Spleen (tissue), 11 donors: ENCODE results near the gene TMEM135. TPM values are rescaled to one million over a fixed set of nuclear protein-coding genes. Genes with fewer than 3 reads are reported as not detected.
A peak's percentile ranks its signal among the peaks of the same experiment; 100 is the strongest.

Source experiments
- DNase-seq: peaks from one replicate; pipeline ENCODE4 v3.0.0-alpha.2; 2020
- H3K27ac ChIP-seq, 8 donors: fragments of 200-600 bp; sonication (generic) in 7 of 8; 1 replicate in 4 of 8; 2 replicates in 4 of 8; pipeline versions ENCODE4 v1.5.0 to v1.8.0; 2016 to 2021; ENCODE audit warnings: inconsistent platforms in 4 of 8, mild to moderate bottlenecking in 4 of 8, moderate library complexity in 1 of 8
- H3K27me3 ChIP-seq, 7 donors: fragments of 200-600 bp; sonication (generic) in 6 of 7; replicated peaks in 1 of 7; 1 replicate in 4 of 7; 2 replicates in 3 of 7; pipeline versions ENCODE4 v1.5.0 to v1.8.0; 2016 to 2021; ENCODE audit warnings: inconsistent platforms in 3 of 7, mild to moderate bottlenecking in 1 of 7
- H3K36me3 ChIP-seq, 6 donors: fragments of 200-600 bp; sonication (generic) in 5 of 6; 1 replicate in 4 of 6; 2 replicates in 2 of 6; pipeline versions ENCODE4 v1.5.0 to v1.8.0; 2016 to 2021; ENCODE audit warnings: inconsistent platforms in 2 of 6
- H3K4me1 ChIP-seq, 6 donors: fragments of 200-600 bp; sonication (generic) in 5 of 6; 1 replicate in 3 of 6; 2 replicates in 3 of 6; pipeline versions ENCODE4 v1.5.0 to v1.8.0; 2016 to 2021; ENCODE audit warnings: inconsistent platforms in 3 of 6
- H3K4me3 ChIP-seq, 8 donors: fragments of 200-600 bp; sonication (generic) in 7 of 8; 1 replicate in 4 of 8; 2 replicates in 4 of 8; pipeline versions ENCODE4 v1.5.0 to v1.8.0; 2016 to 2021; ENCODE audit warnings: inconsistent platforms in 4 of 8, mild to moderate bottlenecking in 4 of 8, moderate library complexity in 2 of 8
- H3K9me3 ChIP-seq, 8 donors: fragments of 200-600 bp; sonication (generic) in 7 of 8; 1 replicate in 4 of 8; 2 replicates in 4 of 8; pipeline versions ENCODE4 v1.5.0 to v1.8.0; 2016 to 2021; ENCODE audit warnings: inconsistent platforms in 4 of 8
- POLR2A ChIP-seq, 3 donors: fragments of 450-650 bp; IDR thresholded peaks; one replicate each; pipeline ENCODE4 v1.5.1; 2017; ENCODE audit warnings: antibody characterized with exemption in 3 of 3, mild to moderate bottlenecking in 1 of 3
- POLR2AphosphoS5 ChIP-seq, 3 donors: sonication (generic); formaldehyde crosslinking; IDR thresholded peaks; one replicate each; pipeline ENCODE4 v1.5.1; 2017; ENCODE audit warnings: antibody characterized with exemption in 3 of 3
- WGBS, 5 donors: extraction: QIAGEN DNeasy Blood & Tissue Kit in 3 of 5; methylation state at CpG; one replicate each; pipeline versions ENCODE4 v1.1.5 to v1.1.7; 2013 to 2018; 5-methylcytosine and 5-hydroxymethylcytosine counted together
- intact Hi-C: fragments of 100-400 bp; cut with DNase I; formaldehyde crosslinking; loops from one replicate; pipeline ENCODE4 v1.15.0; 2023; ENCODE audit warnings: low total_unique reads
- polyA plus RNA-seq, 3 donors: library from polyadenylated mRNA; stranded (reverse); fragments of 200-250 nt; gene quantifications; one replicate each; pipeline ENCODE4 v1.2.1, GENCODE V29; 2013
- total RNA-seq, 7 donors: library from RNA; depleted of rRNA in 3 of 7; stranded (reverse); fragments of >200 nt in 3 of 7; fragmentation: NEBNext Ultra II Directional in 4 of 7; extraction: Animal tissue kit (Norgen Biotek cat#: 25700) in 4 of 7; gene quantifications; one replicate each; pipeline versions ENCODE4 v1.1.0 to v1.2.1, GENCODE V29; 2016 to 2021
- TF ChIP-seq, protein P1 (sequence below), 11 experiments: fragments of 200-600 bp in 7 of 11; fragments of 450-650 bp in 4 of 11; sonication (generic) in 4 of 11; IDR thresholded peaks in 8 of 11; conservative IDR thresholded peaks in 3 of 11; 1 replicate in 7 of 11; 2 replicates in 4 of 11; pipeline versions ENCODE4 v1.4.0 to v1.8.0; 2016 to 2021; ENCODE audit warnings: antibody characterized with exemption in 11 of 11, inconsistent platforms in 4 of 11, mild to moderate bottlenecking in 1 of 11
- donor health status: healthy with polysubstance abuse.
- donor health status: DM: no; HTN: no; CAD: no; lungs with moderate emphysema.
- donor health status: DM: no; HTN: no; CAD: no.
- donor health status: Bipolar disorder and iron deficiency.
- donor health status: healthy.
- donor health status: DM: no; HTN: no; CAD: no.
- donor health status: DM: yes; HTN: yes; CAD: no.

The TMEM135 gene
- total and polyA plus RNA-seq, 10 donors: 3.5 to 31.7 (median 20.7) TPM

DNA sequence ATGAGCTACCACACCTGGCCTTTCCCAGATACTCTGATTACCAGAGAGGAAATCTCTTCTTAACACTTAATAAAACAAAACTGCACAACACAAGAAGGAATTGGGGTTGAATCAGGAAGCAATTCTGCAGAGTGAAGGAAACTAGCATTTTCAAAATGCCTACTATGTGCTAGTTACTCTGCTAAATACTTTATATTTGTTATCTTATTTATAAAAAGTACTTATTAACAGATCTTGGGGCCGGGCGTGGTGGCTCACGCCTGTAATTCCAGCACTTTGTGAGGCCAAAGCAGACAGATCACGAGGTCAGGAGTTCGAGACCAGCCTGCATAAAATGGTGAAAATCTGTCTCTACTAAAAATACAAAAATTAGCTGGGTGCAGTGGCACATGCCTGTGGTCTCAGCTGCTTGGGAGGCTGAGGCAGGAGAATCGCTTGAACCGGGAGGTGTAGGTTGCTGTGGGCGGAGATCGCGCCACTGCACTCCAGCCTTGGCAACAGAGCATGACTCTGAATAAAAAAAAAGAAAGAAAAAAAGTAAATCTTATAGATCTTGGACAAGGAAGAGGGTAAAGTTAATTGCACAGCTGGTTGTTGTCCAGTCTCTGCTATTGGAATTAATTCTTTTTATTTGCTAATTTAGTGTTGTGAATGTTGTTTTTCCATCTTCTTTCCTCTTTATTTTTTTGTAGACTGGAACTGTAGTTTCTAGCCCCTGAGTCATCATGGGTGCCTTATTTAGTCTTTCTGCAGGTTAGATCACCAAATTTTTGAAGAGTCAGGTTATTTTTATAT is 22.1 kb downstream of the TMEM135 start:
- Histone ChIP-seq H3K9me3 (no peaks in the 10 kb centered on the region), H3K4me3 (no peak overlapping the region), H3K27ac (no peak overlapping the region), H3K36me3 (no peaks in the 10 kb centered on the region), H3K4me1 (peaks cover 0 to 2% (median 0%) of the 10 kb centered on the region in 6 donors), H3K27me3 (no peaks in the 10 kb centered on the region)
- 95 to 98% (median 96%) methylated on average over 10 of the region's 10 CpGs for WGBS, 5 donors
- intact Hi-C loops: no loop called here
- peak; percentile 41 for DNase-seq
- TF ChIP-seq POLR2A (IDR thresholded peaks at IDR 0.05) (no peak), POLR2AphosphoS5 (IDR thresholded peaks at IDR 0.05) (no peak)
- TF ChIP-seq, protein P1, sequence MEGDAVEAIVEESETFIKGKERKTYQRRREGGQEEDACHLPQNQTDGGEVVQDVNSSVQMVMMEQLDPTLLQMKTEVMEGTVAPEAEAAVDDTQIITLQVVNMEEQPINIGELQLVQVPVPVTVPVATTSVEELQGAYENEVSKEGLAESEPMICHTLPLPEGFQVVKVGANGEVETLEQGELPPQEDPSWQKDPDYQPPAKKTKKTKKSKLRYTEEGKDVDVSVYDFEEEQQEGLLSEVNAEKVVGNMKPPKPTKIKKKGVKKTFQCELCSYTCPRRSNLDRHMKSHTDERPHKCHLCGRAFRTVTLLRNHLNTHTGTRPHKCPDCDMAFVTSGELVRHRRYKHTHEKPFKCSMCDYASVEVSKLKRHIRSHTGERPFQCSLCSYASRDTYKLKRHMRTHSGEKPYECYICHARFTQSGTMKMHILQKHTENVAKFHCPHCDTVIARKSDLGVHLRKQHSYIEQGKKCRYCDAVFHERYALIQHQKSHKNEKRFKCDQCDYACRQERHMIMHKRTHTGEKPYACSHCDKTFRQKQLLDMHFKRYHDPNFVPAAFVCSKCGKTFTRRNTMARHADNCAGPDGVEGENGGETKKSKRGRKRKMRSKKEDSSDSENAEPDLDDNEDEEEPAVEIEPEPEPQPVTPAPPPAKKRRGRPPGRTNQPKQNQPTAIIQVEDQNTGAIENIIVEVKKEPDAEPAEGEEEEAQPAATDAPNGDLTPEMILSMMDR (IDR thresholded peaks at IDR 0.05 in 8 of 11, conservative IDR thresholded peaks at IDR 0.05 in 3 of 11): no peak

DNA sequence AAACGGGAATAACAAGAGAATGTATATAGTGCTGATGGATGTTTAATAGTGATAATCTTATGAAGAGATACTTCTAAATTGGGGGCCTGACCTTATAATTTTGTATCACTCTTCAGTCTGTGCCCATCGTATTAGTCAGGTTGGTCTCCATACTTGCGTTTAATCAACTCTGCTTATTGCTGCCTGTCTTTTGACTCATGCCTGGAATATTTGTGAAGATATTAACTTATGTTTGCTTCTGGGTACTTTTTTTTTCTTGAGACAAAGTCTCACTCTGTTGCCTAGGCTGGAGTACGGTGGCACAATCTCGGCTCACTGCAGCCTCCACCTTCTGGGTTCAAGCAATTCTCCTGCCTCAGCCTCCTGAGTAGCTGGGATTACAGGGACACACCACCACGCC is 24.0 kb downstream of the TMEM135 start:
- intact Hi-C loops: no loop called here
- Histone ChIP-seq H3K27ac (no peak overlapping the region), H3K27me3 (no peaks in the 10 kb centered on the region), H3K9me3 (no peaks in the 10 kb centered on the region), H3K4me1 (peaks cover 0 to 2% (median 0%) of the 10 kb centered on the region in 6 donors), H3K36me3 (no peaks in the 10 kb centered on the region), H3K4me3 (no peak overlapping the region)
- DNase-seq: no peak
- TF ChIP-seq POLR2AphosphoS5 (IDR thresholded peaks at IDR 0.05): no peak
- TF ChIP-seq, protein P1 (IDR thresholded peaks at IDR 0.05 in 8 of 11, conservative IDR thresholded peaks at IDR 0.05 in 3 of 11): no peak
- TF ChIP-seq POLR2A (IDR thresholded peaks at IDR 0.05): no peak
- 92 to 97% (median 96%) methylated on average over 6 of the region's 6 CpGs for WGBS, 5 donors

GRCh38 chr11:87063982-87064381 is 26.2 kb downstream of the TMEM135 start:
- Histone ChIP-seq H3K4me3 (no peak overlapping the region), H3K4me1 (peaks cover 0 to 2% (median 0%) of the 10 kb centered on the region in 6 donors), H3K27me3 (no peaks in the 10 kb centered on the region), H3K36me3 (peaks cover 0 to 14% (median 0%) of the 10 kb centered on the region in 6 donors), H3K9me3 (no peaks in the 10 kb centered on the region), H3K27ac (no peak overlapping the region)
- intact Hi-C loops: no loop called here
- DNase-seq: no peak
- TF ChIP-seq POLR2A (IDR thresholded peaks at IDR 0.05) (no peak), POLR2AphosphoS5 (IDR thresholded peaks at IDR 0.05) (no peak)
- TF ChIP-seq, protein P1 (IDR thresholded peaks at IDR 0.05 in 8 of 11, conservative IDR thresholded peaks at IDR 0.05 in 3 of 11): no peak
- 61 to 97% (median 67%) methylated on average over 2 of the region's 2 CpGs for WGBS, 5 donors

GRCh38 chr11:87072787-87073186 is 35.1 kb downstream of the TMEM135 start:
- peaks cover 0 to 4% (median 0%) of the 10 kb centered on the region in 8 donors for H3K9me3 ChIP-seq
- DNase-seq: no peak
- no peak overlapping the region for H3K4me3 ChIP-seq
- TF ChIP-seq, protein P1 (IDR thresholded peaks at IDR 0.05 in 8 of 11, conservative IDR thresholded peaks at IDR 0.05 in 3 of 11): no peak
- no peak for TF ChIP-seq POLR2A (IDR thresholded peaks at IDR 0.05)
- TF ChIP-seq POLR2AphosphoS5 (IDR thresholded peaks at IDR 0.05): no peak
- H3K4me1 ChIP-seq: no peaks in the 10 kb centered on the region
- H3K27me3 ChIP-seq: no peaks in the 10 kb centered on the region
- H3K36me3 ChIP-seq: peaks cover 3 to 82% (median 22%) of the 10 kb centered on the region in 6 donors
- intact Hi-C loops: no loop called here
- no peak overlapping the region for H3K27ac ChIP-seq
- WGBS, 5 donors: 64 to 84% (median 77%) methylated on average over 3 of the region's 3 CpGs
